TTC549 (cell line): Measurements from ENCODE around the gene CA4.
"Not testable (repeated sequence)": the region's sequence is repeated elsewhere in the genome, so short reads cannot be mapped to it uniquely, and the experiment has no call there.

Experiments used
- FAIRE-seq: peaks from 2 replicates; lab custom pipeline; 2012; peaks lifted over from hg19 to GRCh38; lab: Jason Lieb, UNC

CA4 gene

GRCh38 chr17:60176763-60177162 is 27.0 kb downstream of the CA4 start:
- not testable (repeated sequence) for FAIRE-seq

DNA sequence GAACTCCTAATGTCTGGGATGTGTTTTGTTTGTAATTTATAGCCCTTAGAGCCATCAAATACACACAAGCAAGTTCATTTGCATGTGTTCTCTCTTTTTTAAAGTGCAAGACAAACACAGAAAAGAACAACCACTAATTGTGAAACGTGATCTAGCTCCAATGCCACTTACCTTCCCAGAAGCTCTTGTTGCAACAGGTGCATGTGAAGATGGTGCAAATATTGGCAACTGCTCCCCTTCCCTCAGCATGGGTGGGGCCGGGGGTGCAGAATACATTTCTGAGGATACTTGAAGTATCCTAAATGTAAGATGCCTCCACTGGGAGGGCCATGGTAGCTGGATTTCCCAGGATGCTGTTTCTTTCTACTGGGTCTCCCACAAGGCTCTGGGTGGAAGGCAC is 28.4 kb downstream of the CA4 start:
- FAIRE-seq = not testable (repeated sequence)

DNA sequence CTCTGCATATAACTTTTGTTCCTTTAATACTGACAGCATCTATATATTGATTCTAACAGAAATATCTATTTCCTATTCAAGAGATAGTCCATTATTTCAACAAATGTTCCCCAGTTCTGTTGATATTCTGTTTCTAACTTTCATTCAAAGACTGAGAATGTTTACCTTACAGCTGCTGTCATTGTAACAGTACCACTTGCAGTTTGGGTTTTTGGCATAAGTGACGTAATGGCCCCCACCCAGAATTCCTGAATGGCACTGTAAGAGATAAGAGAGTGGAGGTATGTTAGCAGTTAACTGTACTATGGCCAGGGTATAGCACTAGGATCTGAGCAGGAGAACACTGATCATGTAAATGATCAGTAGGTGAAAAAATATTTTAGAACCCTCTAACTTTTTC is 30.6 kb downstream of the CA4 start:
- not testable (repeated sequence) for FAIRE-seq

DNA sequence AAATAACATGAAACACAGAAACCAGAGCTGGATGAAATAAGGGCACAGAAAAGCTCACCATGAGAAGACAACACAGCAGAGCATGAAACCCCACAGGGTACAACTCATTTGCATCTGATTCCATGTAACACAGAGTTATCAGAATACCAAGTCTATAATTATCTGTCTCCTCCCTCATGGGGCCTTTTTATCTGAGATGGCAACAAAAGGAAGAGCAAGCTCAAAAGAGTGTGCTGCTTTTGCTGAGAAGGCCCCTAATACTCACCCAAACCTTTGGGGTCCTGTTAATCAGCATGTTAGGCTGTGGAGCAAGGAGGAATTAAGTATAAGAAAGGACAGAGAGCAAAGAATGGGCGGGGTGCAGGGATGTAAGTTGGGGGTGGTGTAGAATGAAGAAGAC is 36.6 kb downstream of the CA4 start:
- not testable (repeated sequence) for FAIRE-seq

GRCh38 chr17:60186846-60187745 is 37.3 kb downstream of the CA4 start:
- not testable (repeated sequence) for FAIRE-seq

GRCh38 chr17:60188759-60189158 is 39.0 kb downstream of the CA4 start:
- no peak for FAIRE-seq

DNA sequence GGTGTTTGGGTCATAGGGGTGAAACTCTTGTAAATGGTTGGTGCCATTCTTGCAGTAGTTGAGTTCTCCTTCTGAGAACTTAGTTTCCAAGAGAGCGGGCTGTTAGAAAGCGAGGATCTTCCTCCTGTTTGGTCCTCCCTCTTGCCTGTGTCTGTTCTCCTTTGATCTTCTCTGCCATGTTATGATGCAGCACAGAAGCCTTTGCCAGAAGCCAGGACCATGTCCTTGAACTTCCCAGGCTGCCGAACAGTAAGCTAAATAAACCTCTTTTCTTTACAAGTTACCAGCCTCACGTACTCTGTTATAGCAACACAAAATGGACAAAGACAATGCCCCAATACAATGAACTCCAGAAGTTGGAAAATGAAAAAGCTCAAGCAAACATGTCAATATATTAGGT is 40.3 kb downstream of the CA4 start:
- not testable (repeated sequence) for FAIRE-seq

DNA sequence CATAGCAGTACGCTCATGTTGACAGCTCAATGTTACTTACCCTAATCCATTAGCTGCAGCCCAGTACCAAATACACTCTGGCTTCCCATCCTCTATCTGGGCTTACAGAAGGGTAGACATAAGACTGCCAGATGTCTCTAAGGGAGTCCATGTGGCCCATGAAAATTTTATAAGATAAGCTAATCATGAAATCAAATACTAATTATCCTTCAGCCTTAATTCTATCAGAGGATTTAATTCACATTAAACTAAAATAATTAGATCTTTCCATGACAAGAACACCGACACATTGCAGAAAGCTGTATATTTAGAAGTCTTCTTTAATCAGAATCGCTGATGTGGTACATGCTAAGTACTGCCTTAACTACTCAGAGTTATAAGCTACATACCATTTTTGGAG is 43.3 kb downstream of the CA4 start:
- FAIRE-seq = not testable (repeated sequence)

GRCh38 chr17:60193482-60193881 is 43.7 kb downstream of the CA4 start:
- no peak for FAIRE-seq

DNA sequence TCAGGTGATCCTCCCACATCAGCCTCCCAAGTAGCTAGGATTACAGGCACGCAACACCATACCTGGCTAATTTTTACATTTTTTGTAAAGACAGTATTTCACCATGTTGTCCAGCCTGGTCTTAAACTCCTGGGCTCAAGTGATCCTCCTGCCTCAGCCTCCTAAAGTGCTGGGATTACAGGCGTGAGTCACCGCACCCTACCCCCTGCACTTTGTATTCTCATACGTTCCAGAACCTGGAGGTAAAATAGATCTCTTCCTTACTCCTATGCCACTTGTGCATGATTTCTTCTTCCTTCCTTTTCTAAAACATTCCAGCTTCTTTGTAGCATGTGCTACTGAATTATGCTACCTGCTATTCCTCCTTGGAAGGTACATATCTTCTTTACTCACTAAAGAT is 44.4 kb downstream of the CA4 start:
- not testable (repeated sequence) for FAIRE-seq

DNA sequence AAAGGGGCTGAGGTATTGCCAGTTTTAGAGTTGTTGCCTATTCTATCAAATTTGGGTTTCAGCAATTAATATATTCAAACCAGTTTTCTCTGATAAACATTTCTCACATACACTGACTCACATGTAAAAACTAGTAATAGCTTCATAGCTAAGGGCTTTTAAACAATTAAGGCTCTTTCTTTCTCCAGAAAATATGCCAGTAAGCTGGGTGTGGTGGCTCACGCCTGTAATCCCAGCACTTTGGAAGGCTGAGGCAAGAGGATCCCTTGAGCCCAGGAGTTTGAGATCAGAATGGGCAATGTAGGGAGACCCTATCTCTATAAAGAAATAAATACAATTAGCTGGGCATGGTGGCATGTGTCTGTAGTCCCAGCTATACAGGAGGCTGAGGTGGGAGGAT is 48.9 kb downstream of the CA4 start:
- not testable (repeated sequence) for FAIRE-seq

DNA sequence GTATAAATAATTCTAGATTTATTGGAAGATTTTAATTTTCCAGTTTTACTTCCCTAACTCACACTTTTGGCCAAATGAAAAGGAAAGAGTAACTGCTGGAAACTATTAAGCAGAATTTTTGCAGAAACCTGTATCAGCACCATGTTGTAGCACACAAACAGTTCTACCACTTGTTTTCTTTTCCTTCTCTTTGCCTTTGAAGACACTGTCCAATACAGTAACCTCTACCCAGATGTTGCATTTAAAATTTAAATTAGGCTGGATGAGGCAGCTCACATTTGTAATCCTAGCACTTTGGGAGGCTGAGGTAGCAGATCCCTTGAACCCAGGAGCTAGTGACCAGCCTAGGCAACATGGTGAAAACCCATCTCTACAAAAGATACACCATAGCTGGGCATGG is 56.0 kb downstream of the CA4 start:
- FAIRE-seq = not testable (repeated sequence)

GRCh38 chr17:60208302-60208701 is 58.5 kb downstream of the CA4 start:
- FAIRE-seq = not testable (repeated sequence)
